Measurements from ENCODE around the gene OR6V1. TPM values are rescaled to one million over a fixed set of nuclear protein-coding genes. Genes with fewer than 3 reads are reported as not detected.

Gene OR6V1
- total RNA-seq, 1 experiment from 2014 or later, result not detected

GRCh38 chr7:143012001-143012400 lies 40.1 kb upstream of the OR6V1 start:
- no peak for ATAC-seq
- Histone ChIP-seq H3K9me3 (ENCODE audit: control insufficient read depth in 1 of 2, insufficient read depth in 1 of 2, low read depth in 1 of 2, low read length in 2 of 2) (no peaks in the 10 kb centered on the region), H3K36me3 (ENCODE audit: control insufficient read depth in 1 of 2, insufficient read depth in 2 of 2, low read length in 2 of 2) (no peaks in the 10 kb centered on the region), H3K27me3 (ENCODE audit: insufficient read depth, low read length) (no peaks in the 10 kb centered on the region), H3K9me2 (ENCODE audit: insufficient read depth) (no peaks in the 10 kb centered on the region), H3K9ac (ENCODE audit: low read length) (no peak overlapping the region), H3K4me1 (ENCODE audit: control insufficient read depth in 1 of 2, insufficient read depth in 2 of 2, low read length in 2 of 2) (peaks cover 0 to 6% of the 10 kb centered on the region in 2 experiments; a peak in 1 of 4 replicates), H4K20me1 (ENCODE audit: insufficient read depth) (no peaks in the 10 kb centered on the region), H3K4me3 (replicated peaks in 1 of 2; ENCODE audit: low read depth in 1 of 2, low read length in 2 of 2) (no peak overlapping the region), H3K79me2 (ENCODE audit: insufficient read depth, low read length) (no peaks in the 10 kb centered on the region), H3K27ac (ENCODE audit: low read depth, low read length) (no peak overlapping the region), H2AFZ (ENCODE audit: low read depth, low read length, poor library complexity, severe bottlenecking) (no peak overlapping the region), H3K4me2 (ENCODE audit: low read length) (no peak overlapping the region)
- DNase-seq (ENCODE audit: low read depth, low spot score), result no peak
- BruUV-seq (replicated peaks), result no TSS peak
- ChIA-PET CTCF (interaction anchor here (0.8 to 18.9 kb wide), 3 partner anchors 9 to 287 kb away, joined by 3 to 331 read pairs (median 3); no protein-coding TSS in a partner anchor), POLR2A (no interaction called here), RAD21 (ENCODE audit: low non-redundant PET in 1 of 2, low total read pairs in 2 of 2, uncharacterized antibody in 2 of 2, unreplicated experiment in 2 of 2) (interaction anchor here in 1 of 2 experiments (0.8 kb wide), 1 partner anchor 203 kb away, joined by 3 read pairs; no protein-coding TSS in a partner anchor)
- intact Hi-C loops (cut with micrococcal nuclease), result no loop called here
- TF ChIP-seq RAD21 (IDR thresholded peaks at IDR 0.05; ENCODE audit: low read depth), result no peak
- no peak for TF ChIP-seq EGR1 (IDR thresholded peaks at IDR 0.05; ENCODE audit: low read depth)
- TF ChIP-seq POLR2AphosphoS5 (IDR thresholded peaks at IDR 0.05; ENCODE audit: low read depth, low read length), result no peak
- no peak for TF ChIP-seq JUND (IDR thresholded peaks at IDR 0.05)
- no peak for TF ChIP-seq SRF (IDR thresholded peaks at IDR 0.05; ENCODE audit: low read depth)
- no peak for TF ChIP-seq ZBTB33 (IDR thresholded peaks at IDR 0.05; ENCODE audit: extremely low read depth, insufficient replicate concordance, low read length)
- TF ChIP-seq CTCF (IDR thresholded peaks at IDR 0.05 in 2 of 3, conservative IDR thresholded peaks at IDR 0.05 in 1 of 3; ENCODE audit: borderline replicate concordance in 1 of 3, insufficient read depth in 1 of 3, low read depth in 2 of 3, low read length in 2 of 3), result no peak
- TF ChIP-seq EZH2 (IDR thresholded peaks at IDR 0.05), result no peak
- no peak for TF ChIP-seq SP1 (IDR thresholded peaks at IDR 0.05; ENCODE audit: low read depth)
- no peak for TF ChIP-seq ZFX (IDR thresholded peaks at IDR 0.05)
- TF ChIP-seq ELF1 (IDR thresholded peaks at IDR 0.05; ENCODE audit: borderline replicate concordance, low read depth), result no peak
- no peak for TF ChIP-seq EZH2phosphoT487 (IDR thresholded peaks at IDR 0.05; ENCODE audit: borderline replicate concordance)
- TF ChIP-seq YY1 (IDR thresholded peaks at IDR 0.05; ENCODE audit: extremely low read depth, insufficient replicate concordance, low read depth, low read length), result no peak
- no peak for TF ChIP-seq CBX3 (IDR thresholded peaks at IDR 0.05; ENCODE audit: low read depth)
